Stimulated activated CD4-positive, alpha-beta T cell treated with anti-CD3 and anti-CD28 coated beads, TNF-alpha, amount 100 ng/mL, for 4 hours (primary cell): ENCODE data around the gene CDC26.
"Not testable (repeated sequence)": the region's sequence is repeated elsewhere in the genome, so short reads cannot be mapped to it uniquely, and the experiment has no call there.

Experiments used
- DNase-seq, 3 experiments: peaks; one replicate each; pipeline ENCODE4 v3.0.0-alpha.2; 2020; ENCODE audit warnings: low read depth in 3 of 3

Gene CDC26

GRCh38 chr9:113275157-113276131 is at the start of gene CDC26, which contains the start of gene PRPF4:
CDC26 (minus strand) TSS chr9:113275572; CDS start chr9:113272507, 3,065 bp downstream.
PRPF4 (plus strand) TSS chr9:113275658; CDS start chr9:113275744, 86 bp downstream.
- peak; percentile 90 to 93 (median 91) for DNase-seq

- no peak for DNase-seq
Observed at GRCh38 chr9:113322671-113323070, 47.3 kb upstream of the CDC26 start.

GRCh38 chr9:113320051-113320450 is 44.7 kb upstream of the CDC26 start:
- DNase-seq = no peak

- no peak for DNase-seq
Observed at GRCh38 chr9:113319054-113319453, 43.7 kb upstream of the CDC26 start.

- DNase-seq = no peak
Observed at GRCh38 chr9:113317777-113318176, 42.4 kb upstream of the CDC26 start.

- no peak for DNase-seq
Observed at GRCh38 chr9:113316030-113316429, 40.7 kb upstream of the CDC26 start.

- DNase-seq = no peak
Observed at GRCh38 chr9:113315231-113315630, 39.9 kb upstream of the CDC26 start.

GRCh38 chr9:113313261-113313660 is 37.9 kb upstream of the CDC26 start:
- no peak for DNase-seq

GRCh38 chr9:113311961-113312360 is 36.6 kb upstream of the CDC26 start:
- no peak for DNase-seq

GRCh38 chr9:113310538-113310937 is 35.2 kb upstream of the CDC26 start:
- DNase-seq = no peak

- no peak for DNase-seq
Observed at GRCh38 chr9:113309204-113309813, 33.9 kb upstream of the CDC26 start.

GRCh38 chr9:113307396-113307975 is 32.1 kb upstream of the CDC26 start:
- DNase-seq = no peak

- no peak for DNase-seq
Observed at GRCh38 chr9:113306566-113306965, 31.2 kb upstream of the CDC26 start.

- DNase-seq = no peak
Observed at GRCh38 chr9:113302792-113303418, 27.5 kb upstream of the CDC26 start, which contains the start of gene RNF183. RNF183 (minus strand) TSS chr9:113303376; CDS start chr9:113298184, 5,192 bp downstream.

- DNase-seq = no peak
Observed at GRCh38 chr9:113301548-113301947, 26.2 kb upstream of the CDC26 start.

GRCh38 chr9:113299800-113300292 is 24.5 kb upstream of the CDC26 start:
- DNase-seq = no peak

GRCh38 chr9:113298924-113299770 is 23.8 kb upstream of the CDC26 start:
- no peak for DNase-seq

GRCh38 chr9:113298311-113298710 is 22.9 kb upstream of the CDC26 start:
- no peak for DNase-seq

GRCh38 chr9:113296796-113297558 is 21.6 kb upstream of the CDC26 start:
- DNase-seq = no peak

- not testable (repeated sequence) for DNase-seq
Observed at GRCh38 chr9:113296247-113296646, 20.9 kb upstream of the CDC26 start.
